Breast epithelium (tissue), 3 donors: ENCODE results near the gene COL6A6.

Source experiments
- CTCF ChIP-seq, 3 donors: fragments of 450-650 bp; IDR thresholded peaks; one replicate each; pipeline ENCODE4 v1.5.1; 2016 to 2017; ENCODE audit warnings: antibody characterized with exemption in 3 of 3, mild to moderate bottlenecking in 3 of 3, moderate library complexity in 3 of 3
- POLR2A ChIP-seq: fragments of 450-650 bp; IDR thresholded peaks from one replicate; pipeline ENCODE4 v1.6.1; 2016; ENCODE audit warnings: antibody characterized with exemption, mild to moderate bottlenecking, moderate library complexity

- TF ChIP-seq CTCF (IDR thresholded peaks at IDR 0.05) (no peak), POLR2A (no peak)
Measured at GRCh38 chr3:130506031-130506430, 10.9 kb upstream of the COL6A6 start.
